ENCODE measurements around the gene GTSE1.

- TF ChIP-seq SIN3A (IDR thresholded peaks at IDR 0.05; ENCODE audit: borderline replicate concordance, insufficient read depth, low read length): no peak
- TF ChIP-seq FOXP2 (optimal IDR thresholded peaks at IDR 0.05; ENCODE audit: borderline replicate concordance, extremely low read depth, extremely low read length, insufficient read depth): no peak
Observed at GRCh38 chr22:46292732-46293131, 3.9 kb upstream of the GTSE1 start.
